Breast epithelium (tissue), 4 donors: ENCODE data around the gene RBBP8. TPM values are rescaled to one million over a fixed set of nuclear protein-coding genes. Genes with fewer than 3 reads are reported as not detected.

Experiments
- DNase-seq, 2 donors: peaks; one replicate each; pipeline ENCODE4 v3.0.0-alpha.2; 2019; ENCODE audit warnings: low spot score in 2 of 2
- H3K27ac ChIP-seq, 2 donors: fragments of 200-600 bp; sonication (generic) in 1 of 2; one replicate each; pipeline ENCODE4 v1.5.1; 2016 to 2019; ENCODE audit warnings: mild to moderate bottlenecking in 1 of 2
- H3K27me3 ChIP-seq, 2 donors: fragments of 200-600 bp; sonication (generic) in 1 of 2; one replicate each; pipeline versions ENCODE4 v1.5.1 to v1.6.0; 2017 to 2019; ENCODE audit warnings: control low read depth in 1 of 2, mild to moderate bottlenecking in 1 of 2
- H3K36me3 ChIP-seq: fragments of 200-600 bp; one replicate; pipeline ENCODE4 v1.5.1; 2019
- H3K4me1 ChIP-seq, 2 donors: fragments of 200-600 bp; sonication (generic); one replicate each; pipeline ENCODE4 v1.5.1; 2016 to 2019; ENCODE audit warnings: control low read depth in 1 of 2
- H3K4me3 ChIP-seq, 3 donors: fragments of 200-600 bp; sonication (generic); 1 replicate in 2 of 3; 2 replicates in 1 of 3; pipeline ENCODE4 v1.5.1; 2016 to 2019; ENCODE audit warnings: mild to moderate bottlenecking in 3 of 3, moderate library complexity in 2 of 3
- H3K9me3 ChIP-seq, 2 donors: fragments of 200-600 bp; sonication (generic) in 1 of 2; one replicate each; pipeline ENCODE4 v1.5.1; 2016 to 2019; ENCODE audit warnings: control low read depth in 1 of 2
- POLR2A ChIP-seq: fragments of 450-650 bp; IDR thresholded peaks from one replicate; pipeline ENCODE4 v1.6.1; 2016; ENCODE audit warnings: antibody characterized with exemption, mild to moderate bottlenecking, moderate library complexity
- POLR2AphosphoS5 ChIP-seq, 3 donors: sonication (generic); formaldehyde crosslinking; IDR thresholded peaks; one replicate each; pipeline ENCODE4 v1.6.1; 2017; ENCODE audit warnings: antibody characterized with exemption in 3 of 3
- intact Hi-C: fragments of 100-400 bp; cut with DNase I; formaldehyde crosslinking; loops from one replicate; pipeline ENCODE4 v1.15.1; 2023; ENCODE audit warnings: low total_unique reads
- total RNA-seq, 3 donors: library from RNA; depleted of rRNA; stranded (reverse); fragments of >200 nt; gene quantifications; one replicate each; pipeline ENCODE4 v1.1.0, GENCODE V29; 2016
- TF ChIP-seq, protein P1 (sequence below), 3 donors: fragments of 450-650 bp; IDR thresholded peaks; one replicate each; pipeline ENCODE4 v1.5.1; 2016 to 2017; ENCODE audit warnings: antibody characterized with exemption in 3 of 3, mild to moderate bottlenecking in 3 of 3, moderate library complexity in 3 of 3

Gene RBBP8
- total RNA-seq, 3 donors from 2014 or later = 19.4 to 117 (median 76.4) TPM

DNA sequence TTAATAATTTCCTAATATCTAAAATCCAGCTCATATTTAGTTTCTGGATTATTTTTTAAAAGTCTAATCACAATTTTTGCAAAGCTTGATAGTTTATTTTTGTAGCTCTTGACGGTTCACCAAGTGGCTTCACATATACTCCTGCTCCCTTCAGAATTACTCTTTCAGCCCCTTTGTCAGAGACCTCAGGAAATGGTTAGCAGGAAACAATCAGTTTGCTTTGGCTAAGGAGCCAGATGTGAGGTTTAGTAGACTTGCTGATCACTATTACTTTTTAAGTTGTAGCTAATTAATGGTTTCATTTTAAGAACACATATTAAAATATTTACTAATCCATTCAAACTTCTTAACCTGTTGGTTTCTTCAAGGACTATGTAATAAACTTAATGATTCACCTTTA lies 2.3 kb downstream of the RBBP8 start:
- no peaks in the 10 kb centered on the region for H3K27me3 ChIP-seq
- intact Hi-C loops = no loop called here
- H3K27ac ChIP-seq = peak overlapping the region in 1 of 2 donors; percentile 2
- H3K4me3 ChIP-seq = peak overlapping the region in 2 of 3 donors; percentile 11 to 82
- no peak for DNase-seq
- TF ChIP-seq POLR2AphosphoS5 (IDR thresholded peaks at IDR 0.05) = no peak
- TF ChIP-seq POLR2A = no peak
- TF ChIP-seq, protein P1, sequence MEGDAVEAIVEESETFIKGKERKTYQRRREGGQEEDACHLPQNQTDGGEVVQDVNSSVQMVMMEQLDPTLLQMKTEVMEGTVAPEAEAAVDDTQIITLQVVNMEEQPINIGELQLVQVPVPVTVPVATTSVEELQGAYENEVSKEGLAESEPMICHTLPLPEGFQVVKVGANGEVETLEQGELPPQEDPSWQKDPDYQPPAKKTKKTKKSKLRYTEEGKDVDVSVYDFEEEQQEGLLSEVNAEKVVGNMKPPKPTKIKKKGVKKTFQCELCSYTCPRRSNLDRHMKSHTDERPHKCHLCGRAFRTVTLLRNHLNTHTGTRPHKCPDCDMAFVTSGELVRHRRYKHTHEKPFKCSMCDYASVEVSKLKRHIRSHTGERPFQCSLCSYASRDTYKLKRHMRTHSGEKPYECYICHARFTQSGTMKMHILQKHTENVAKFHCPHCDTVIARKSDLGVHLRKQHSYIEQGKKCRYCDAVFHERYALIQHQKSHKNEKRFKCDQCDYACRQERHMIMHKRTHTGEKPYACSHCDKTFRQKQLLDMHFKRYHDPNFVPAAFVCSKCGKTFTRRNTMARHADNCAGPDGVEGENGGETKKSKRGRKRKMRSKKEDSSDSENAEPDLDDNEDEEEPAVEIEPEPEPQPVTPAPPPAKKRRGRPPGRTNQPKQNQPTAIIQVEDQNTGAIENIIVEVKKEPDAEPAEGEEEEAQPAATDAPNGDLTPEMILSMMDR (IDR thresholded peaks at IDR 0.05) = no peak
- H3K36me3 ChIP-seq = no peaks in the 10 kb centered on the region
- no peaks in the 10 kb centered on the region for H3K9me3 ChIP-seq
- H3K4me1 ChIP-seq = no peaks in the 10 kb centered on the region

DNA sequence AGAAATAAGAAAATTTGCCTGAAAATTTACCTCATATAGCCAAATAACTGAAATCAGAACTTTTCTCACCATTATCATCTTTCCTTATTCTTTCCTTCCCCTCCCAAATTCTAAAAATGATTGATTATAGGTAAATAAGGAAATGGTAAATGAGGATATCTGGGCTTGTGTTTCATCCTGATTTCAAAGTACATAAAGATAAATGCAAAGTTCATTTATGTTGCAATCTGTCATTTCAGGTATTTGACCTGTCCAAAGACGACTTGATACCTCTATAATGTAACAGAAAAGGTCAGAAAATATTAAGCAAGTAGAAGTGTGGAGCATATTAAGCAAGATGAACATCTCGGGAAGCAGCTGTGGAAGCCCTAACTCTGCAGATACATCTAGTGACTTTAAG lies 3.4 kb downstream of the RBBP8 start:
- no peaks in the 10 kb centered on the region for H3K27me3 ChIP-seq
- H3K4me3 ChIP-seq = no peak overlapping the region
- intact Hi-C loops = no loop called here

DNA sequence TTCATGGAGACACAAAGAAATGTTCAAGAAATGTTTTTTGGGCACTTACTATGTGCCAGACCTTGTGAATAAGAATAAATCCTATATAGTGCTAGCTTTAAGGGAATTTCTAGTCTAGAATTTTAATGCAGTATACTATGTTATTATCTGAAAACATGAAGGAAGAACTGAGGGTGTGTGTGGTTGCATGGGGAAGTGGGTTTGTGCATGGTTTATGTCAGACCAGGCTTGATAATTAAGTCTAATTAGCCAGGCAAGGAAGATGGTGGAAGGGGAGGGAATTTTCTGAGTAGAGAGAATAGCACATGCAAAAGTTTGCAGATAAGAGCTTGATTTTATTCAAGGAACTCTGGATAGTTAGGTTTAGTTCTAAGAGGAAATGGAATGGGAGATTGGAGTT lies 6.5 kb downstream of the RBBP8 start:
- TF ChIP-seq POLR2AphosphoS5 (IDR thresholded peaks at IDR 0.05) (no peak), POLR2A (no peak)
- TF ChIP-seq, protein P1 (IDR thresholded peaks at IDR 0.05) = no peak

More for the DNA sequence above, 3.4 kb downstream of the RBBP8 start:
- Histone ChIP-seq H3K9me3 (no peaks in the 10 kb centered on the region), H3K36me3 (no peaks in the 10 kb centered on the region), H3K27ac (no peak overlapping the region), H3K4me1 (no peaks in the 10 kb centered on the region)
- TF ChIP-seq POLR2A (no peak), POLR2AphosphoS5 (IDR thresholded peaks at IDR 0.05) (no peak)
- TF ChIP-seq, protein P1 (IDR thresholded peaks at IDR 0.05) = no peak
- no peak for DNase-seq

DNA sequence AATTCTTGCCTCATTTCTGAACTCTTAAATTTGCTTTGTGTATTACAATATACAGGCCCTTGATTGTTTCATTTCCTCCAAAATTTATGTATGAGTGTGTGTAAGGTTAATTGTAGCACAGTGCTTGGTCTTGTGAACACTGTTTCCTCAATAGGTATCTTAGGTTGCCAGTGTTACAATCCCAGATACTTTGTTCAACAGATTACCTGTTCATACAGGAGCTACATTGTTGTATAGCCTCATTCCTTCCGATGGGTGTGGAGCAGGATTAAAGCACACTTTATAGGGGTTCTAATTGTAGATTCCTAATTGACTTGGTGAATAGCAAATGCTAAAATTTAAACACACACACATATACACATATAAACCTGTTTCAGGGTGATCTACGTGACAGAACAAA lies 10.7 kb downstream of the RBBP8 start:
- intact Hi-C loops = loop anchor here (10.0 kb wide), 1 partner anchor 389 kb away; no protein-coding TSS in a partner anchor

More for the DNA sequence above, 6.5 kb downstream of the RBBP8 start:
- H3K4me1 ChIP-seq = no peaks in the 10 kb centered on the region
- no peaks in the 10 kb centered on the region for H3K9me3 ChIP-seq
- H3K36me3 ChIP-seq = no peaks in the 10 kb centered on the region
- H3K27ac ChIP-seq = no peak overlapping the region
- no peaks in the 10 kb centered on the region for H3K27me3 ChIP-seq
- intact Hi-C loops = loop anchor here (2.0 to 10.0 kb wide), 2 partner anchors 15 to 385 kb away; no protein-coding TSS in a partner anchor
- H3K4me3 ChIP-seq = no peak overlapping the region
- no peak for DNase-seq

DNA sequence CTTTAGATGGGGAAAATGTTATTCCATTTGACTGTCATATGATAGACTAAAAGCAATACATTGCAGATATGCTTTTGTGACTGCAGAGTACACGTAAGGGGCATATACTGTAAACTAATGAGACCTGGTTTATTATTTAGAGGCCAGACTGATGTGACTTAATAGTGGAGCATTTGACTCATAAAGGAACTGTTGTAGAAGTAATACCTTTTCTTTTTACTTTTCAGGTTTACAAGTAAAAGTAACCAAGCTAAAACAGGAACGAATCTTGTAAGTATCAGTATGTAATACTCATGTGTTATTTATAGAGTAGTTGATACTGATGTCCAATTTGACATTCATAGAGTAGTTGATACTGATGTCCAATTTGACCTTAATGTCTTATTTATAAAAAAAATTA lies 13.1 kb downstream of the RBBP8 start:
- H3K27me3 ChIP-seq = no peaks in the 10 kb centered on the region
- intact Hi-C loops = loop anchor here (10.0 kb wide), 1 partner anchor 391 kb away; no protein-coding TSS in a partner anchor
- H3K9me3 ChIP-seq = no peaks in the 10 kb centered on the region
- H3K4me1 ChIP-seq = peaks cover 0 to 8% of the 10 kb centered on the region in 2 donors
- TF ChIP-seq POLR2AphosphoS5 (IDR thresholded peaks at IDR 0.05) (no peak), POLR2A (no peak)
- TF ChIP-seq, protein P1 (IDR thresholded peaks at IDR 0.05) = no peak
- no peak overlapping the region for H3K27ac ChIP-seq
- no peak overlapping the region for H3K4me3 ChIP-seq
- no peaks in the 10 kb centered on the region for H3K36me3 ChIP-seq
- no peak for DNase-seq

More for the DNA sequence above, 10.7 kb downstream of the RBBP8 start:
- no peak for DNase-seq
- Histone ChIP-seq H3K27me3 (no peaks in the 10 kb centered on the region), H3K27ac (peak overlapping the region in 1 of 2 donors; percentile 9), H3K4me3 (no peak overlapping the region), H3K9me3 (no peaks in the 10 kb centered on the region), H3K4me1 (peaks cover 0 to 8% of the 10 kb centered on the region in 2 donors), H3K36me3 (no peaks in the 10 kb centered on the region)
- TF ChIP-seq POLR2A = no peak
- TF ChIP-seq, protein P1 (IDR thresholded peaks at IDR 0.05) = no peak
- no peak for TF ChIP-seq POLR2AphosphoS5 (IDR thresholded peaks at IDR 0.05)
